Nephron progenitor cell (in vitro differentiated cells): ENCODE measurements around the gene ERP44.

Experiments
- DNase-seq: peaks from one replicate; pipeline ENCODE4 v3.0.0; 2021
- H3K27ac Mint-ChIP-seq: 2 replicates; pipeline ENCODE4 v1.8.0; 2021; ENCODE audit warnings: mild to moderate bottlenecking, moderate library complexity, mixed read lengths
- H3K27me3 Mint-ChIP-seq: 2 replicates; pipeline ENCODE4 v1.8.0; 2021; ENCODE audit warnings: mild to moderate bottlenecking, low read depth, mixed read lengths; ENCODE audit not compliant: poor library complexity
- H3K36me3 Mint-ChIP-seq: 2 replicates; pipeline ENCODE4 v1.8.0; 2021; ENCODE audit warnings: low read depth, mixed read lengths
- H3K4me1 Mint-ChIP-seq: 2 replicates; pipeline ENCODE4 v1.8.0; 2021; ENCODE audit warnings: mixed read lengths
- H3K4me3 Mint-ChIP-seq: 2 replicates; pipeline ENCODE4 v1.8.0; 2021; ENCODE audit warnings: mild to moderate bottlenecking, moderate library complexity, mixed read lengths
- H3K9me3 Mint-ChIP-seq: 2 replicates; pipeline ENCODE4 v1.8.0; 2021; ENCODE audit warnings: mild to moderate bottlenecking, moderate library complexity, mixed read lengths
- CTCF ChIP-seq: fragments of 200-600 bp; sonication (generic); IDR thresholded peaks from 2 replicates; pipeline ENCODE4 v1.5.0; 2021; ENCODE audit warnings: antibody characterized with exemption

ERP44 gene

GRCh38 chr9:99948482-99948881 lies 150.3 kb downstream of the ERP44 start:
- peaks cover 32% of the 10 kb centered on the region for H3K36me3 Mint-ChIP-seq
- DNase-seq: no peak
- no peak for TF ChIP-seq CTCF
- H3K4me1 Mint-ChIP-seq: no peaks in the 10 kb centered on the region
- no peaks in the 10 kb centered on the region for H3K27me3 Mint-ChIP-seq
- peaks cover 7% of the 10 kb centered on the region for H3K9me3 Mint-ChIP-seq
- no peak overlapping the region for H3K4me3 Mint-ChIP-seq
- H3K27ac Mint-ChIP-seq: no peak overlapping the region

- peak; percentile 27 for TF ChIP-seq CTCF
- peaks cover 8% of the 10 kb centered on the region for H3K9me3 Mint-ChIP-seq
- H3K4me3 Mint-ChIP-seq: no peak overlapping the region
- no peak for DNase-seq
- peaks cover 3% of the 10 kb centered on the region for H3K27me3 Mint-ChIP-seq
- H3K4me1 Mint-ChIP-seq: no peaks in the 10 kb centered on the region
- H3K36me3 Mint-ChIP-seq: peaks cover 28% of the 10 kb centered on the region
- no peak overlapping the region for H3K27ac Mint-ChIP-seq
Measured at GRCh38 chr9:99947395-99947794, 151.4 kb downstream of the ERP44 start.

GRCh38 chr9:99936947-99937587 lies 161.7 kb downstream of the ERP44 start:
- no peak for DNase-seq
- no peaks in the 10 kb centered on the region for H3K27me3 Mint-ChIP-seq
- no peak overlapping the region for H3K27ac Mint-ChIP-seq
- no peaks in the 10 kb centered on the region for H3K4me1 Mint-ChIP-seq
- H3K4me3 Mint-ChIP-seq: no peak overlapping the region
- no peak for TF ChIP-seq CTCF
- H3K36me3 Mint-ChIP-seq: peaks cover 54% of the 10 kb centered on the region
- peaks cover 25% of the 10 kb centered on the region for H3K9me3 Mint-ChIP-seq

- TF ChIP-seq CTCF: no peak
- Mint-ChIP-seq H3K4me1 (no peaks in the 10 kb centered on the region), H3K4me3 (no peak overlapping the region), H3K27ac (no peak overlapping the region), H3K9me3 (peaks cover 25% of the 10 kb centered on the region), H3K27me3 (peaks cover 4% of the 10 kb centered on the region), H3K36me3 (peaks cover 67% of the 10 kb centered on the region)
- no peak for DNase-seq
Measured at GRCh38 chr9:99931155-99931840, 167.5 kb downstream of the ERP44 start.

GRCh38 chr9:99929652-99930051 lies 169.1 kb downstream of the ERP44 start:
- no peak for TF ChIP-seq CTCF
- H3K9me3 Mint-ChIP-seq: peaks cover 36% of the 10 kb centered on the region
- peaks cover 74% of the 10 kb centered on the region for H3K36me3 Mint-ChIP-seq
- DNase-seq: no peak
- H3K4me1 Mint-ChIP-seq: no peaks in the 10 kb centered on the region
- no peak overlapping the region for H3K4me3 Mint-ChIP-seq
- H3K27ac Mint-ChIP-seq: no peak overlapping the region
- peaks cover 4% of the 10 kb centered on the region for H3K27me3 Mint-ChIP-seq
